Neural cell (in vitro differentiated cells): ENCODE data around the gene ARPC5.

Experiments
- EP300 ChIP-seq: fragments of 450-650 bp; conservative IDR thresholded peaks from 2 replicates; pipeline ENCODE4 v1.6.1; 2014; ENCODE audit warnings: antibody characterized with exemption, mild to moderate bottlenecking, moderate library complexity; ENCODE audit not compliant: poor library complexity, severe bottlenecking
- EZH2 ChIP-seq: fragments of 200-600, 300-800 bp; shearing (Covaris generic), sonication (generic); IDR thresholded peaks from 2 replicates; pipeline ENCODE4 v1.6.1; 2014; ENCODE audit warnings: antibody characterized with exemption, low read length, borderline replicate concordance, mild to moderate bottlenecking; ENCODE audit not compliant: insufficient read depth, poor library complexity, severe bottlenecking
- POLR2AphosphoS5 ChIP-seq: IDR thresholded peaks from 2 replicates; pipeline ENCODE4 v1.6.1; 2012
- REST ChIP-seq: IDR thresholded peaks from 2 replicates; pipeline ENCODE4 v1.6.1; 2012; ENCODE audit warnings: borderline replicate concordance
- SMC3 ChIP-seq: fragments of 450-650 bp; conservative IDR thresholded peaks from 2 replicates; pipeline ENCODE4 v1.6.1; 2014; ENCODE audit warnings: antibody characterized with exemption, mild to moderate bottlenecking, moderate library complexity; ENCODE audit not compliant: poor library complexity
- TAF1 ChIP-seq: IDR thresholded peaks from 2 replicates; pipeline ENCODE4 v1.6.1; 2012; ENCODE audit warnings: low read depth
- TF ChIP-seq, protein P1 (sequence below): fragments of 450-650 bp; IDR thresholded peaks from 2 replicates; pipeline ENCODE4 v1.5.1; 2014; ENCODE audit warnings: antibody characterized with exemption, mild to moderate bottlenecking, moderate library complexity; ENCODE audit not compliant: poor library complexity, severe bottlenecking

DNA sequence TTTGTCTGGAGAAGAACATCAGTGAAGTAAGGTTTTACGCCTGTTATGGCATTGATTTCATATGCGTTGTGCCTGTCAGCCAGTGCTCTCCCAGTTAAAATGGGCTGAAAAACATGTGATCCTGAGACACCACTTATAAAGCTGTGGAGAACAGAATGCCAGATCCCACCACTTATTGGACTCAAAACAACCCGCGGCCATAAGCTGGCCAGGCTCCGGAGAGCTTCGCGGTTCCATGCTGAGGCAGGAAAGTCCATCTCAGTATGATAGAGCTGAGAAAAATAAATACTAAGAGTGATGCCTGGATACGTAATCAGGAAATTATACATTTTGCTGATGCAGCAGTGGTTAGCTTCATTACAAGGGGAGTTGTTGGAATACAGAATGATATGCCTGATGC is 12.5 kb upstream of the ARPC5 start:
- TF ChIP-seq, protein P1, sequence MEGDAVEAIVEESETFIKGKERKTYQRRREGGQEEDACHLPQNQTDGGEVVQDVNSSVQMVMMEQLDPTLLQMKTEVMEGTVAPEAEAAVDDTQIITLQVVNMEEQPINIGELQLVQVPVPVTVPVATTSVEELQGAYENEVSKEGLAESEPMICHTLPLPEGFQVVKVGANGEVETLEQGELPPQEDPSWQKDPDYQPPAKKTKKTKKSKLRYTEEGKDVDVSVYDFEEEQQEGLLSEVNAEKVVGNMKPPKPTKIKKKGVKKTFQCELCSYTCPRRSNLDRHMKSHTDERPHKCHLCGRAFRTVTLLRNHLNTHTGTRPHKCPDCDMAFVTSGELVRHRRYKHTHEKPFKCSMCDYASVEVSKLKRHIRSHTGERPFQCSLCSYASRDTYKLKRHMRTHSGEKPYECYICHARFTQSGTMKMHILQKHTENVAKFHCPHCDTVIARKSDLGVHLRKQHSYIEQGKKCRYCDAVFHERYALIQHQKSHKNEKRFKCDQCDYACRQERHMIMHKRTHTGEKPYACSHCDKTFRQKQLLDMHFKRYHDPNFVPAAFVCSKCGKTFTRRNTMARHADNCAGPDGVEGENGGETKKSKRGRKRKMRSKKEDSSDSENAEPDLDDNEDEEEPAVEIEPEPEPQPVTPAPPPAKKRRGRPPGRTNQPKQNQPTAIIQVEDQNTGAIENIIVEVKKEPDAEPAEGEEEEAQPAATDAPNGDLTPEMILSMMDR, result no peak
- no peak for TF ChIP-seq TAF1
- TF ChIP-seq EZH2, result no peak
- TF ChIP-seq EP300, result no peak
- TF ChIP-seq POLR2AphosphoS5, result no peak
- no peak for TF ChIP-seq SMC3
- TF ChIP-seq REST, result no peak
